ENCODE data around the gene HRAS.

Gene HRAS

DNA sequence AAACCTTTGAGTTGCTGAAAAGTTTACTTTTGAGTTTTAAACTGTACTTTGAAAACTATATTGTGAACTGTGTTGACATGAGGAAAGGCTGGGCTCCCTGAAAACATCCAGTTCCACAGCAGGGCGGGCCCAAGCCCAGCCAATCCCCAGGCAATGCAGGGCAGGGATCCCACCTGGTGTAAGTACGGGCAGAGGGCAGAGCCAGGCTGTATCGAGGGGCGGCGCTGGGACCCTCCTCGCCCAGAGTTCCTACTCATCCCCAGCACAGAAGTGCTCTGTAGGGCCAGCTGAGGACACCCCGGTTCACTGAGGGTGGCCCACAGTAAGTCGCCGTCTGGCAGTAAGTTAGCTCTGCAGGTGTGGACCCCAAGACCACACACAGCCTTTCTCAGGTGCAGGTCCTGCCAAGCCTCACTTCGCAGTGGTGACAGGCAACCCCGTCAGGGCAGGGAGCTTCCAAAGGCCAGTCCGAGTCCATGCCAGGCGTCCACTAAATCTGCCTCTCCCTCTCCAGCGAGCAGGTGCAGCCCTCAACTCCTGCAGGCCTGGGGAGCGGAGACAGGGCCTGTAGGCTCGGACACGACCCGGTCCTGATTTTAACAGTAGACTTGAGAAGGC, 31.7 kb upstream of the HRAS start:
- no peak for DNase-seq (ENCODE audit: low spot score)

- no peak for DNase-seq (ENCODE audit: low spot score)
These were observed 30.6 kb upstream of the HRAS start for GRCh38 chr11:565921-566509.

- no peak for DNase-seq (ENCODE audit: low spot score)
These were observed 28.6 kb upstream of the HRAS start for GRCh38 chr11:563812-564578.

GRCh38 chr11:563066-563811, 27.9 kb upstream of the HRAS start:
- DNase-seq (ENCODE audit: low spot score): no peak

- DNase-seq (ENCODE audit: low spot score): no peak
These were observed 26.8 kb upstream of the HRAS start for GRCh38 chr11:562046-562645.

DNA sequence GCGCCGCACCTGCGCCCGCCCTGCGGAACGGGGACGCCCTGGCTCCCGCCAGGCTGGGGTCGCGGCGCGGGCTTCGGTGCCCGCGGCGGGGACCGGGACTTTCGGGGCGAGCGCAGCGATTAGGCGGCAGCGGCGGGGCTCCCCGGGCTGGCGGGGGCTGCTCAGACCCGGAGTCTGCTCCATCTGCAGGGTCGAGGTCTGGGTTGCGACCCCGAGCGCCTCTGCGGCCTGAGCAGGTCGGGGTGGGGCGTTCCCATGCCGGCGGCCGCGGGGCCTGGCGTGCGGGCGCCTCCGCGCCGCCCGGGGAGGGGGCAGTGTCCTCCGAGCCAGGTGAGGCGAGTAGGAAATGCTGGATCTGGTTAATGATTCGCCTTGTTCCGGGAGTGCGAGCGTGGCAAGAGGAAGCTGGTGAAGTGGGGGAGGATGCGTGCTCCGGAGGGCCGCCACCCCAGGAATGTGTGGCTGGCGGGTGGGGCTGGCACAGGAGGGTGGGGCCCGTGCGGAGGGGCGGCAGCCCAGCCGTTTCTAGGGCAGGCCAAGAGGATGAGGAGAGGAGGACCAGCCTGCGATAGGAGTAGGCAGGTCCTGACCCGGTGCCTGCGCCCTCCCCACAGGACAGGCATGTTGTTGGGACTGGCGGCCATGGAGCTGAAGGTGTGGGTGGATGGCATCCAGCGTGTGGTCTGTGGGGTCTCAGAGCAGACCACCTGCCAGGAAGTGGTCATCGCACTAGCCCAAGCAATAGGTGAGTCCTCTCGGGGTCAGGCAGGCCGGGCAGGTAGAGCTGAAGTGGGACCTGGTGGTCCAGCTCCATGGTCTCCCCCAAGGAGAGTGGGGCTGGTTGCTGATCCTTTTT, 26.0 kb upstream of the HRAS start:
- DNase-seq (ENCODE audit: low spot score): peak; percentile 56

DNA sequence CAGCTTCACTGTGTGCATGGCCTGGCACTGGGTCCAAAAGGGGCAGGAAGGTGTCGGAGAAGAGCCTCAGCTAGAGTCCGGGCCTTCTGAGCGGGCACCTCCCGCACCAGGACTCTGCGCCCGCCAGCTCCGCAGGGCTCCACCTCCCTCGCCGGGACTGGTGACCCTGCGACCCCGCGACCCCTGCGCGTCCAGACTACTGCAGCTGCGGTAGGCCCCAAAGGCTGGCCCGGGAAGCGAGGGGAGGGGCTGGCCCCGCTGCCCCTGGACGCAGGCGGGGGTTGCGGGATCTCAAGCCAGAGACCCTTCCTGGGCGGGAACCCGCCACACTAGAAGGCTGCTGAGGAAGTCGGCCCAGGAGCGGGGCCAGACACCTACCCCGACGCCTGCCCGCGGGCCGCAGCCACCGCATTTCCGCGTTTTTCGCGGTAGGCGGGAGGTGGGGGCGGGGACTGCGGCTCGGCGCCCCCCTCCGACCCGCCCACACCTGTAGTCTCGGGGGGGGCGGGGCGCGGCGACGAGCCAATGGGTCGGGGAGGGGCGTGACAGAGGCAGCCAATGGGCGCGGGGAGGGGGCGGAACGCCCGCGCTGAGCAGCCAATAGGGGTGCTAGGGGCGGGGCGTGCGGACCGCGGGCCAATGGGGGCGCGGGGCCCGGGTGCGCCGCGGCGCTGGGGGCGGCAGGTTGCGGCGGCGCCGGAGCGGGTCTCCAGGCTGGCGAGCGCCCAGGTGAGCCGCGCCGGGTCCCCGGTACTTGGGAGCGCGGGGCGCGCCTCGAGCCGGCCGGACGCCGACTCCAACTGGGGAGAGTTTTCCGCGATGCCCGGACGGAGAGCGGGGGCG, 25.1 kb upstream of the HRAS start, which contains the start of the genes LMNTD2 and RASSF7:
Gene LMNTD2, minus strand, starts transcription at position 434 of the 843 bp plus-strand sequence. Its CDS starts 22 bp downstream, at position 412.
Gene RASSF7, plus strand, starts transcription at position 666 of the 843 bp plus-strand sequence. CDS start 799 bp downstream, outside the sequence.
- peak; percentile 100 for DNase-seq (ENCODE audit: low spot score)

DNA sequence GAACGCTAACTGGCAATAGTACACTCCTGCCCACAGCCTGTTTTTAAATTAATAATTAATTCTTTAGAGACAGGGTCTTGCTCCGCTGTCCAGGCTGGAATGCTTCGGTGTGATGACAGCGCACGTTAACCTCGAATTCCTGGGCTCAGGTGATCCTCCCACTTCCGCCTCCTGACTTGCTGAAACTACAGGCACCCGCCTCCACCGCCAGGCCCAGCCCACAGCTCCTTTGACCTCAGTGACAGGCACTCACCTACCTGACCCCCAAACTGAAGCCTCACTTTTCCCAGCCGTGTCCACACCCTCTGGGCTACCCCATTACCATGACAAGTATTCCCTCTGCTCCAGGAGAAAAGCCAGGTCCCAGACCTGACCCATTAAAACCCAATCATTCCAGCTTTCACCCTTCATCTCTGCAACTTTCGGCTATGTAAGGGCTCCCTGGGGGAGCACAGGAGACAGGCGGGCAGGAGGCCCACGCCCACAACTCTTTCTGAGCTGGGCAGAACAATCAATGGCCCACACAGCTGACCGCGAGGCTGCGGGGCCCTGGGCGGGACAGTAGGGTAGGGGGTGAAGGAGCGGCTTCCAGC, 24.4 kb upstream of the HRAS start:
- no peak for DNase-seq (ENCODE audit: low spot score)

- no peak for DNase-seq (ENCODE audit: low spot score)
These were observed 23.7 kb upstream of the HRAS start for GRCh38 chr11:559020-559620.

GRCh38 chr11:558503-558902, 23.1 kb upstream of the HRAS start:
- DNase-seq (ENCODE audit: low spot score): no peak

DNA sequence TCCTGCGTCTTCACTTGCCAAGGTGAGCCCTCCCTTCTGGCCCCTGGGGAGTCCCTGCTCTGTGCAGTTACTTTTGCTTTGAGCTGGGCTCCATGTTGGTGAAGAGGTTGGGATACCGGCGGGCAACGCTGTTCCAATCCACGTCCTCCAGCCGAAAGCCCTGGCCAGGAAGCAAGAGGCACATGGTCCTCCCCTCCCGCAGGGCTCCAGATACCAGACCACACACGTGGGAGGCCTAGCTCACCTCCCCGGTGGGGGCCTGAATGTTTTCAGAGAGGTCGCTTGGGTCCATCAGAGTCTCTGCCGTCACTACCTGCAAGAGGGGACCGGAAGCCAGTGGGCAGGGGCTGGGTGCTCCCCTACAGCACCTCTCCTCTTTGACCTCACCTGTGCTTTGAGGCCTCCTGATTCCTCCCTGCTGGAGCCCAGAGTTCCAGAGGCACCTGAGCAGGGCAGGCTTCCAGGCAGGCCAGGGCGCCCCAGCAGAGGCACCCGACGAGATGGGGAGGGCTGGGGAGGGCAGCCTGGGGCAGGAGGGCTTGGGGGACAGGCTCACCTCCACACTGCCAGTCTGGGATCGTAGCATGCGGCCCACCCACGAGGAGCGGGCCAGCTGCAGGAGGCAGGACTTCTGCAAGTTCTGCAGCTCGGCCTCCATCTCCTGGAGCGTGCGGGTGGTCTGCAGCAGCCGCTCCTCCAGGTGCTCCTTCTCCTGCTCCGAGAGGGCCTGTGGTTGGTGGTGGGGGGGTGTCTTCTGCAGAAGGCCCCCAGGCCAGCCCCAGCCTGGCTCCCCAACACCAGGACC, 22.2 kb upstream of the HRAS start:
- DNase-seq (ENCODE audit: low spot score): no peak

GRCh38 chr11:556662-557256, 21.4 kb upstream of the HRAS start:
- no peak for DNase-seq (ENCODE audit: low spot score)

GRCh38 chr11:555780-556661, 20.6 kb upstream of the HRAS start:
- no peak for DNase-seq (ENCODE audit: low spot score)

DNA sequence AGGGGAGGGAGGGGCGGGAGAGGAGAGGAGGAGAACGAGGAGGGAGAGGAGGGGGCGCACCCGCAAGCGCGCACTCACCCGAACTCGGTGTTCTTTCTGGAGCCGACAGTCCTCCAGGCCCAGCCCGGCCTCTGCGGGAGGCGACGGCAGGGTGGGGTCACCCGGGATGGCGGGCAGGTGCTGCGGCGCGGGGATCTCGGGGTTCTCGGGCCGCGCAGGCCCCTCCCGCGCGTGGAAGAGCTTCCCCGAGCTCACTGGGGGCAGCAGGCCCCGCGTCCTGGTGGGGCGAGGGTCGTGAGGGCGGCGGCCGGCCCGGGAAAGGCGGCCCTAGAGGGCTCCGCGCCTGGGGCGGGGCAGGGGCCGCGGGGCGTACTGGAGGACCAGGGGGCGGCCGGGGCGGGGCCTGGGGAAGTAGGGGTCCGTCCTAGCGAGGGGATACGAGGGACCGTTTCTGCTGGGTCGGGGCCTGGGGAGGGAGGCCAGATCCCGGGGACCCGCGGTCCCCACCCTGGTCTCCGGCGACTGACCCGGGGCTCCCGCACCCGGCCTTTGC, 19.9 kb upstream of the HRAS start:
- no peak for DNase-seq (ENCODE audit: low spot score)

- peak; percentile 74 for DNase-seq (ENCODE audit: low spot score)
These were observed 19.3 kb upstream of the HRAS start for GRCh38 chr11:554428-555226.

- no peak for DNase-seq (ENCODE audit: low spot score)
These were observed 18.6 kb upstream of the HRAS start for GRCh38 chr11:553988-554340.

Data from AG08396 (cell line).